Caco-2 (cell line): ENCODE data around the gene RYR1. TPM values are rescaled to one million over a fixed set of nuclear protein-coding genes. Genes with fewer than 3 reads are reported as not detected.

Source experiments
- BruUV-seq: library from RNA; stranded (reverse); fragments of 400-500 nt; replicated peaks from 2 replicates; lab custom pipeline; 2021; lab: Mats Ljungman, UMichigan
- CTCF ChIA-PET: fragments of 300-600 bp; sonication (Branson Sonifier 250); formaldehyde crosslinking; loops from one replicate; lab custom pipeline; 2022; ENCODE audit warnings: antibody characterized with exemption; lab: Charles Lee
- POLR2A ChIA-PET: fragments of 300-600 bp; sonication (Branson Sonifier 250); formaldehyde crosslinking; loops from one replicate; lab custom pipeline; 2022; ENCODE audit warnings: antibody characterized with exemption; lab: Charles Lee
- DNase-seq, 2 experiments: peaks; one replicate each; pipeline versions ENCODE4 v3.0.0 to v3.0.0-alpha.2; 2020 to 2022
- H3K27me3 ChIP-seq: replicated peaks from 2 replicates; pipeline ENCODE4 v1.6.0; 2011; ENCODE audit warnings: low read length; ENCODE audit not compliant: control insufficient read depth, insufficient read depth
- H3K36me3 ChIP-seq: 2 replicates; pipeline ENCODE4 v1.5.1; 2011; ENCODE audit warnings: low read length; ENCODE audit not compliant: control insufficient read depth, insufficient read depth
- H3K4me1 ChIP-seq: fragments of 250-450 bp; sonication (Bioruptor Pico); 2 replicates; pipeline ENCODE4 v1.5.1; 2020; ENCODE audit warnings: mild to moderate bottlenecking
- H3K4me3 ChIP-seq: 2 replicates; pipeline ENCODE4 v1.5.1; 2011; ENCODE audit warnings: low read depth, mild to moderate bottlenecking, control low read depth, low read length
- H3K9me3 ChIP-seq: fragments of 250-450 bp; sonication (Bioruptor Pico); 2 replicates; pipeline ENCODE4 v1.5.1; 2020; ENCODE audit warnings: mild to moderate bottlenecking, moderate library complexity
- H3K27ac Mint-ChIP-seq: one replicate; pipeline ENCODE4 v1.8.0; 2022; ENCODE audit warnings: mixed read lengths; ENCODE audit not compliant: unreplicated experiment
- H3K27me3 Mint-ChIP-seq: one replicate; pipeline ENCODE4 v1.8.0; 2022; ENCODE audit warnings: mixed read lengths; ENCODE audit not compliant: insufficient read depth, unreplicated experiment
- H3K36me3 Mint-ChIP-seq: one replicate; pipeline ENCODE4 v1.8.0; 2022; ENCODE audit warnings: mild to moderate bottlenecking, mixed read lengths; ENCODE audit not compliant: insufficient read depth, unreplicated experiment
- H3K4me1 Mint-ChIP-seq: one replicate; pipeline ENCODE4 v1.8.0; 2022; ENCODE audit warnings: low read depth, mixed read lengths; ENCODE audit not compliant: unreplicated experiment
- H3K4me3 Mint-ChIP-seq: one replicate; pipeline ENCODE4 v1.8.0; 2022; ENCODE audit warnings: mild to moderate bottlenecking, moderate library complexity, mixed read lengths; ENCODE audit not compliant: unreplicated experiment
- H3K9me3 Mint-ChIP-seq: one replicate; pipeline ENCODE4 v1.8.0; 2022; ENCODE audit warnings: mixed read lengths; ENCODE audit not compliant: unreplicated experiment
- CTCF ChIP-seq, 2 experiments: fragments of 200-600 bp in 1 of 2; IDR thresholded peaks; 1 replicate in 1 of 2; 2 replicates in 1 of 2; pipeline versions ENCODE4 v1.5.1 to v1.8.0; 2011 to 2022; ENCODE audit warnings: antibody characterized with exemption in 1 of 2, control low read depth in 1 of 2, inconsistent platforms in 1 of 2, low read depth in 1 of 2, low read length in 1 of 2, mild to moderate bottlenecking in 1 of 2, moderate library complexity in 1 of 2; ENCODE audit not compliant: insufficient read depth in 1 of 2, severe bottlenecking in 1 of 2, unreplicated experiment in 1 of 2
- intact Hi-C: fragments of 100-400 bp; cut with micrococcal nuclease; formaldehyde crosslinking; loops from one replicate; pipeline ENCODE4 v1.10.0; 2022; ENCODE audit not compliant: unreplicated experiment
- total RNA-seq: library from RNA; stranded (reverse); gene quantifications from 2 replicates; pipeline ENCODE4 v1.2.3, GENCODE V29; 2022

RYR1 gene
- total RNA-seq, 1 experiment from 2014 or later, result 5.6 TPM

- Mint-ChIP-seq H3K4me3 (no peak overlapping the region), H3K27ac (no peak overlapping the region), H3K9me3 (no peaks in the 10 kb centered on the region), H3K4me1 (peaks cover 6% of the 10 kb centered on the region), H3K36me3 (peaks cover 5% of the 10 kb centered on the region), H3K27me3 (peaks cover 9% of the 10 kb centered on the region)
- CTCF ChIA-PET, result interaction anchor here (0.6 kb wide), 1 partner anchor 137 kb away, joined by 3 read pairs; no protein-coding TSS in a partner anchor
- Histone ChIP-seq H3K27me3 (no peaks in the 10 kb centered on the region), H3K9me3 (no peaks in the 10 kb centered on the region), H3K4me1 (0 out of 2 replicates have a peak, but pooled peaks cover 7% of the 10 kb centered on the region), H3K4me3 (no peak overlapping the region), H3K36me3 (no peaks in the 10 kb centered on the region)
- POLR2A ChIA-PET, result no interaction called here
- no TSS peak for BruUV-seq
- TF ChIP-seq CTCF (IDR thresholded peaks at IDR 0.05; ENCODE audit: insufficient read depth in 1 of 2, low read depth in 1 of 2, low read length in 1 of 2, severe bottlenecking in 1 of 2, unreplicated experiment in 1 of 2), result no peak
- intact Hi-C loops, result loop anchor here (10.0 kb wide), 1 partner anchor 186 kb away; no protein-coding TSS in a partner anchor
- no peak for DNase-seq
Observed at GRCh38 chr19:38549061-38549460, 115.6 kb downstream of the RYR1 start.

- H3K36me3 Mint-ChIP-seq, result peaks cover 5% of the 10 kb centered on the region
Observed at GRCh38 chr19:38549942-38550341, 116.5 kb downstream of the RYR1 start.

GRCh38 chr19:38550376-38550775 is 116.9 kb downstream of the RYR1 start:
- Histone ChIP-seq H3K36me3 (no peaks in the 10 kb centered on the region), H3K9me3 (no peaks in the 10 kb centered on the region), H3K4me3 (no peak overlapping the region), H3K4me1 (no peaks in the 10 kb centered on the region), H3K27me3 (no peaks in the 10 kb centered on the region)
- intact Hi-C loops, result no loop called here
- ChIA-PET CTCF (no interaction called here), POLR2A (no interaction called here)
- H3K27me3 Mint-ChIP-seq, result peaks cover 9% of the 10 kb centered on the region
- no TSS peak for BruUV-seq
- no peaks in the 10 kb centered on the region for H3K4me1 Mint-ChIP-seq
- no peak for TF ChIP-seq CTCF (IDR thresholded peaks at IDR 0.05; ENCODE audit: insufficient read depth in 1 of 2, low read depth in 1 of 2, low read length in 1 of 2, severe bottlenecking in 1 of 2, unreplicated experiment in 1 of 2)
- H3K4me3 Mint-ChIP-seq, result no peak overlapping the region
- DNase-seq, result no peak
- peaks cover 5% of the 10 kb centered on the region for H3K36me3 Mint-ChIP-seq
- H3K27ac Mint-ChIP-seq, result no peak overlapping the region
- H3K9me3 Mint-ChIP-seq, result no peaks in the 10 kb centered on the region

More at GRCh38 chr19:38549942-38550341, 116.5 kb downstream of the RYR1 start:
- Histone ChIP-seq H3K4me1 (no peaks in the 10 kb centered on the region), H3K9me3 (no peaks in the 10 kb centered on the region), H3K4me3 (no peak overlapping the region), H3K27me3 (no peaks in the 10 kb centered on the region), H3K36me3 (no peaks in the 10 kb centered on the region)
- POLR2A ChIA-PET, result interaction anchor here (0.6 kb wide), 1 partner anchor 102 kb away, joined by 12 read pairs; no protein-coding TSS in a partner anchor
- BruUV-seq, result no TSS peak
- intact Hi-C loops, result loop anchor here (10.0 kb wide), 1 partner anchor 185 kb away; no protein-coding TSS in a partner anchor
- Mint-ChIP-seq H3K27ac (no peak overlapping the region), H3K4me3 (no peak overlapping the region), H3K27me3 (peaks cover 9% of the 10 kb centered on the region), H3K9me3 (no peaks in the 10 kb centered on the region), H3K4me1 (peaks cover 4% of the 10 kb centered on the region)
- TF ChIP-seq CTCF (IDR thresholded peaks at IDR 0.05; ENCODE audit: insufficient read depth in 1 of 2, low read depth in 1 of 2, low read length in 1 of 2, severe bottlenecking in 1 of 2, unreplicated experiment in 1 of 2), result no peak
- CTCF ChIA-PET, result no interaction called here
- no peak for DNase-seq
